Osteoblast (primary cell): ENCODE results near the gene DVL1. TPM values are rescaled to one million over a fixed set of nuclear protein-coding genes. Genes with fewer than 3 reads are reported as not detected.

ENCODE experiments used
- DNase-seq: peaks from one replicate; pipeline ENCODE4 v3.0.0; 2011; ENCODE audit warnings: low spot score, mixed read lengths; ENCODE audit not compliant: insufficient read length; ENCODE audit errors: missing footprints
- H2AFZ ChIP-seq: 2 replicates; pipeline ENCODE4 v1.6.0; 2011; ENCODE audit warnings: mild to moderate bottlenecking, low read length
- H3K27ac ChIP-seq: 2 replicates; pipeline ENCODE4 v1.5.1; 2011; ENCODE audit warnings: mild to moderate bottlenecking, low read depth, low read length, moderate library complexity
- H3K27me3 ChIP-seq: 2 replicates; pipeline ENCODE4 v1.6.0; 2012; ENCODE audit warnings: mild to moderate bottlenecking, control low read depth, inconsistent platforms, low read length, moderate library complexity; ENCODE audit not compliant: insufficient read depth
- H3K36me3 ChIP-seq: 2 replicates; pipeline ENCODE4 v1.5.1; 2011; ENCODE audit warnings: mild to moderate bottlenecking, low read length, control low read depth, moderate library complexity; ENCODE audit not compliant: insufficient read depth
- H3K4me1 ChIP-seq: 2 replicates; pipeline ENCODE4 v1.5.1; 2011; ENCODE audit warnings: mild to moderate bottlenecking, low read length, control low read depth, moderate library complexity; ENCODE audit not compliant: insufficient read depth
- H3K4me2 ChIP-seq: 2 replicates; pipeline ENCODE4 v1.6.0; 2011; ENCODE audit warnings: mild to moderate bottlenecking, low read length; ENCODE audit not compliant: insufficient read depth
- H3K4me3 ChIP-seq: fragments of 200-600 bp; sonication (generic); 3 replicates; pipeline ENCODE4 v1.5.1; 2012; ENCODE audit warnings: mild to moderate bottlenecking, low read length, inconsistent platforms; ENCODE audit not compliant: insufficient read depth
- H3K79me2 ChIP-seq: 2 replicates; pipeline ENCODE4 v1.6.0; 2012; ENCODE audit warnings: mild to moderate bottlenecking, low read length, control low read depth, inconsistent platforms; ENCODE audit not compliant: insufficient read depth
- H3K9me3 ChIP-seq: 2 replicates; pipeline ENCODE4 v1.5.1; 2011; ENCODE audit warnings: low read depth, low read length, control low read depth
- H4K20me1 ChIP-seq: 2 replicates; pipeline ENCODE4 v1.6.0; 2012; ENCODE audit warnings: mild to moderate bottlenecking, low read length, control low read depth; ENCODE audit not compliant: insufficient read depth
- total RNA-seq: library from RNA; depleted of rRNA; stranded (reverse); fragments of >200 nt; gene quantifications from 2 replicates; pipeline ENCODE4 v1.2.3, GENCODE V29; 2012
- TF ChIP-seq, protein P1 (sequence below): IDR thresholded peaks from 2 replicates; pipeline ENCODE4 v1.5.1; 2011; ENCODE audit warnings: mild to moderate bottlenecking, low read depth, low read length, moderate library complexity; ENCODE audit errors: extremely low read depth

Gene DVL1
- total RNA-seq, 1 donor = 73.5 TPM

GRCh38 chr1:1356166-1356795 lies 7.1 kb upstream of the DVL1 start:
- Histone ChIP-seq H3K27me3 (no peaks in the 10 kb centered on the region), H3K27ac (no peak overlapping the region), H2AFZ (no peak overlapping the region), H3K4me3 (peak overlapping the region; percentile 95), H3K9me3 (no peaks in the 10 kb centered on the region), H3K4me1 (peaks cover 34% of the 10 kb centered on the region), H3K79me2 (peaks cover 59% of the 10 kb centered on the region), H3K4me2 (peak overlapping the region; percentile 89), H3K36me3 (peaks cover 29% of the 10 kb centered on the region), H4K20me1 (peaks cover 32% of the 10 kb centered on the region)
- DNase-seq = peak; percentile 91
- TF ChIP-seq, protein P1, sequence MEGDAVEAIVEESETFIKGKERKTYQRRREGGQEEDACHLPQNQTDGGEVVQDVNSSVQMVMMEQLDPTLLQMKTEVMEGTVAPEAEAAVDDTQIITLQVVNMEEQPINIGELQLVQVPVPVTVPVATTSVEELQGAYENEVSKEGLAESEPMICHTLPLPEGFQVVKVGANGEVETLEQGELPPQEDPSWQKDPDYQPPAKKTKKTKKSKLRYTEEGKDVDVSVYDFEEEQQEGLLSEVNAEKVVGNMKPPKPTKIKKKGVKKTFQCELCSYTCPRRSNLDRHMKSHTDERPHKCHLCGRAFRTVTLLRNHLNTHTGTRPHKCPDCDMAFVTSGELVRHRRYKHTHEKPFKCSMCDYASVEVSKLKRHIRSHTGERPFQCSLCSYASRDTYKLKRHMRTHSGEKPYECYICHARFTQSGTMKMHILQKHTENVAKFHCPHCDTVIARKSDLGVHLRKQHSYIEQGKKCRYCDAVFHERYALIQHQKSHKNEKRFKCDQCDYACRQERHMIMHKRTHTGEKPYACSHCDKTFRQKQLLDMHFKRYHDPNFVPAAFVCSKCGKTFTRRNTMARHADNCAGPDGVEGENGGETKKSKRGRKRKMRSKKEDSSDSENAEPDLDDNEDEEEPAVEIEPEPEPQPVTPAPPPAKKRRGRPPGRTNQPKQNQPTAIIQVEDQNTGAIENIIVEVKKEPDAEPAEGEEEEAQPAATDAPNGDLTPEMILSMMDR = no peak

DNA sequence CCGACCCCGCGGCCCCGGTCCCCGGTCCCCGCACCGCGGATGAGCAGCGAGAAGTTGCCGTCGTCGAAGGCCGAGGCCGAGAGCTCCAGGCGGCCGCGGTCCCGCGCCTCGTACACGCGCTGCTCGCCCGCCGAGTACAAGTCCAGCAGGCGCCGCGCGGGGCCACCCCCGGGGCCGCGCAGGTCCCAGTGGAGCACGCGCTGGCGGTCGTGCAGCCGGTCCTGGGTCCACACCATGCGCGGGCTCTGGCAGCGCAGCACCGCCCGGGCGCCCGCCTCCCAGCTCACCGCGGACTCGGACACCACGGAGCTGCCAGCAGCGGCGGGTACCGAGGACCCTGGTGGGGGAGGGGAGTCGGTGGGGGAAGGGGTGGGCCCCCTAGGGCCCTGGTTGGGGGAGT lies 6.2 kb upstream of the DVL1 start:
- peak; percentile 97 for DNase-seq
- peak overlapping the region; percentile 53 for H3K4me2 ChIP-seq
- TF ChIP-seq, protein P1 = no peak
- no peaks in the 10 kb centered on the region for H3K9me3 ChIP-seq
- H3K79me2 ChIP-seq = peaks cover 53% of the 10 kb centered on the region
- H3K4me1 ChIP-seq = peaks cover 26% of the 10 kb centered on the region
- no peak overlapping the region for H2AFZ ChIP-seq
- H3K4me3 ChIP-seq = peak overlapping the region; percentile 95
- no peak overlapping the region for H3K27ac ChIP-seq
- peaks cover 29% of the 10 kb centered on the region for H3K36me3 ChIP-seq
- H3K27me3 ChIP-seq = no peaks in the 10 kb centered on the region
- H4K20me1 ChIP-seq = peaks cover 32% of the 10 kb centered on the region

DNA sequence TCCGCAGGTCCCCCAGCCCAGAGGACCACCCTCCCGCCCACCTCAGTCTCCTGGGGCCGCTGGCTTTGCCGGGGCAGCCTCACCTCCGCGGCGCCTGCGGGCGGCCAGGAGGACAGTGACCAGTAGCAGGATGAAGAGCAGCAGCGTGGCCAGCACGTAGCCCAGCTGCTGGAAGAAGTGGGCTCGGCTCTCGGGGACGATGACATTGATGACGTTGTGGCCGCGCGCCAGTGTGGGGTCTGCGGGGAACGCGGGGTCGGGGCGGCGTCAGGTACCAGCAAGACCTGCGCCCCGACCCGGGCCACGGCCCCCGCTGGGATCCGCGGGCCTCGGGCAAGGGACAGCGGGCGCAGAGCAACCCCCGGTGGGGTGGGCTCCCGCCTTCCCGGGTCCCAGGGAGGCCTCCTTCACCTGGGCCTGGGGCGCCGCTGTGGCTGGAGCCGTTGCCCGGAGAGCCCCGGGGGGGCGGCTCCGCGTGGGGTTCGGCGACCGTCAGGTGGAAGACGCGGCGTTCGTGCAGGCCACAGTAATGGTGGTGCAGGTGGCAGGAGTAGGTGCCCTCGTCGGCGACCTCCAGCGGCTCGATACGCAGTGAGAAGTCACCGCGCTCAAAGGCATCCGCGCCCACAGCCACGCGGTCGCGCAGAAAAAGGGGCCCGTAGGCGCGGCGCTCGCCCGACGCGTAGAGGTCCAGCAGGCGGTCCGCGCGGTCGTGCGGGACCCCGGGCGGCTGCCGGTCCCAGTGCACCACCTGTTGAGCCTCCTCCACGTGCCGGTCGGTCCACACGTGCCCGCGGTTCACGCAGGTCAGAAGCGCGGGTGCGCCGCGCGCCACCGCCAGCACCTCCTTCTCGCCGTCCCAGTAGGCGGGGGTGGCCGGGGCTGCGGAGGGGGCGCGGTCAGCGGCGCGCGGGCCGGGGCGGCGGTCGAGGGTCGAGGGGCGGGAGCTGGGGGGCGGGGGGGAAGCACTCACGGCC lies 5.3 kb upstream of the DVL1 start:
- Histone ChIP-seq H3K79me2 (peaks cover 53% of the 10 kb centered on the region), H3K4me1 (peaks cover 17% of the 10 kb centered on the region), H3K27me3 (no peaks in the 10 kb centered on the region), H4K20me1 (peaks cover 32% of the 10 kb centered on the region), H3K27ac (no peak overlapping the region), H3K4me3 (peak overlapping the region; percentile 15), H3K4me2 (peak overlapping the region; percentile 53), H3K9me3 (no peaks in the 10 kb centered on the region), H3K36me3 (peaks cover 29% of the 10 kb centered on the region), H2AFZ (no peak overlapping the region)
- TF ChIP-seq, protein P1 = no peak
- peak; percentile 72 for DNase-seq
